DOHH2 (cell line): Measurements from ENCODE around the gene TOM1.

Source experiments
- EZH2phosphoT487 ChIP-seq: fragments of 200-600 bp; sonication (generic); IDR thresholded peaks from 2 replicates; pipeline ENCODE4 v1.6.1; 2017; ENCODE audit warnings: borderline replicate concordance, mild to moderate bottlenecking, antibody characterized with exemption, low read length, moderate library complexity, mixed read lengths
- TF ChIP-seq, protein P1 (sequence below): fragments of 200-600 bp; sonication (generic); IDR thresholded peaks from one replicate; pipeline ENCODE4 v1.5.1; 2014; ENCODE audit warnings: antibody characterized with exemption, mild to moderate bottlenecking, low read depth, low read length; ENCODE audit not compliant: poor library complexity, severe bottlenecking

DNA sequence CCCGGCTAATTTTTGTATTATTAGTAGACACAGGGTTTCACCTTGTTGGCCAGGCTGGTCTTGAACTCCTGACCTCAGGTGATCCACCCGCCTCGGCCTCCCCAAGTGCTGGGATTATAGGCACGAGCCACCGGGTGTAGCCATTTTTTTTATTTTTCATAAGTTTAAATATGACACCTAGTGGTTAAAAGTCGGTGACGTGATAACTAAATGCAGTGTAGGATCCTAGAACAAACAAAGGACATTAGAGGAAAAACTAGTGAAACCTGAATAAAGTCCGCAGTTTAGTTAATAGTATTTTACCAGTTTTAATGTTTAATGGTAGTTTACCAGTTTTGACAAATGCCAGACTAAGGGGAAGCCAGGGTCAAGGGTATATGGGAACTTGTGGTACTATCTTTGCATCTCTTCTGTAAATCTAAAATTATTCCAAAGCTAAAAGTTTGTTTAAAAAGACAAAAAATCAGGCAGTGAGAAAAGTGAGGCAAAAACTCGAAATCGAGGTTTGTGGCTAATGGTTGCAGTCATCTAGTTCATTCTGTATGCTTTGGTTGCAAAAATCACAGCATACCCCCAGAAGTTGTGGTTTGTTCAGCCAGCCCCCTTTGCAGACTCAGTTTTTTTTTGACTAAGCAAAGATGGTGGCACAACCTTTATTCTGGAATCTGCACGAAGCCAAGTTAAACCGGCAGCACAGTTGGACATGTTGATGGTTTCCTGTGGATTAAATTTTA, 29.6 kb downstream of the TOM1 start:
- TF ChIP-seq, protein P1, sequence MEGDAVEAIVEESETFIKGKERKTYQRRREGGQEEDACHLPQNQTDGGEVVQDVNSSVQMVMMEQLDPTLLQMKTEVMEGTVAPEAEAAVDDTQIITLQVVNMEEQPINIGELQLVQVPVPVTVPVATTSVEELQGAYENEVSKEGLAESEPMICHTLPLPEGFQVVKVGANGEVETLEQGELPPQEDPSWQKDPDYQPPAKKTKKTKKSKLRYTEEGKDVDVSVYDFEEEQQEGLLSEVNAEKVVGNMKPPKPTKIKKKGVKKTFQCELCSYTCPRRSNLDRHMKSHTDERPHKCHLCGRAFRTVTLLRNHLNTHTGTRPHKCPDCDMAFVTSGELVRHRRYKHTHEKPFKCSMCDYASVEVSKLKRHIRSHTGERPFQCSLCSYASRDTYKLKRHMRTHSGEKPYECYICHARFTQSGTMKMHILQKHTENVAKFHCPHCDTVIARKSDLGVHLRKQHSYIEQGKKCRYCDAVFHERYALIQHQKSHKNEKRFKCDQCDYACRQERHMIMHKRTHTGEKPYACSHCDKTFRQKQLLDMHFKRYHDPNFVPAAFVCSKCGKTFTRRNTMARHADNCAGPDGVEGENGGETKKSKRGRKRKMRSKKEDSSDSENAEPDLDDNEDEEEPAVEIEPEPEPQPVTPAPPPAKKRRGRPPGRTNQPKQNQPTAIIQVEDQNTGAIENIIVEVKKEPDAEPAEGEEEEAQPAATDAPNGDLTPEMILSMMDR = peak; percentile 14
- no peak for TF ChIP-seq EZH2phosphoT487
